GM23338 (cell line): Measurements from ENCODE around the gene NIM1K. TPM values are rescaled to one million over a fixed set of nuclear protein-coding genes. Genes with fewer than 3 reads are reported as not detected.

ENCODE experiments used
- ATAC-seq: fragments of 200-7000 bp; cut with Tn5 transposase; 3 replicates; pipeline ENCODE4 v1.9.1; 2020
- DNase-seq: peaks from one replicate; pipeline ENCODE4 v3.0.0-alpha.2; 2015; ENCODE audit warnings: low spot score
- H2AFZ ChIP-seq: fragments of 200-600 bp; sonication (generic); 2 replicates; pipeline ENCODE4 v1.8.0; 2016; ENCODE audit warnings: antibody characterized with exemption, mild to moderate bottlenecking, moderate library complexity
- H3F3A ChIP-seq: fragments of 200-600 bp; sonication (generic); replicated peaks from 2 replicates; pipeline ENCODE4 v1.8.0; 2017; ENCODE audit warnings: antibody characterized with exemption, mixed run types, low read depth
- H3K27ac ChIP-seq: fragments of 200-600 bp; sonication (generic); 2 replicates; pipeline ENCODE4 v1.6.1; 2016; ENCODE audit warnings: low read depth
- H3K27me3 ChIP-seq: fragments of 200-600 bp; sonication (generic); 2 replicates; pipeline ENCODE4 v1.8.0; 2016; ENCODE audit warnings: mild to moderate bottlenecking, mixed run types, moderate library complexity; ENCODE audit not compliant: insufficient read depth
- H3K36me3 ChIP-seq: fragments of 200-600 bp; sonication (generic); 2 replicates; pipeline ENCODE4 v1.8.0; 2016; ENCODE audit warnings: mild to moderate bottlenecking; ENCODE audit not compliant: insufficient read depth
- H3K4me1 ChIP-seq: fragments of 200-600 bp; sonication (generic); 2 replicates; pipeline ENCODE4 v1.8.0; 2016; ENCODE audit warnings: mild to moderate bottlenecking, moderate library complexity; ENCODE audit not compliant: insufficient read depth
- H3K4me2 ChIP-seq: fragments of 200-600 bp; sonication (generic); 2 replicates; pipeline ENCODE4 v1.7.1; 2017; ENCODE audit warnings: mixed run types
- H3K4me3 ChIP-seq: fragments of 200-600 bp; sonication (generic); 2 replicates; pipeline ENCODE4 v1.6.1; 2016; ENCODE audit warnings: mixed run types
- H3K79me2 ChIP-seq: fragments of 200-600 bp; sonication (generic); replicated peaks from 2 replicates; pipeline ENCODE4 v1.8.0; 2017; ENCODE audit warnings: mild to moderate bottlenecking; ENCODE audit not compliant: insufficient read depth
- H3K9me2 ChIP-seq: fragments of 200-600 bp; sonication (generic); 2 replicates; pipeline ENCODE4 v1.8.0; 2017; ENCODE audit not compliant: insufficient read depth
- H4K20me1 ChIP-seq: fragments of 200-600 bp; sonication (generic); replicated peaks from 2 replicates; pipeline ENCODE4 v1.8.0; 2017; ENCODE audit warnings: mild to moderate bottlenecking; ENCODE audit not compliant: insufficient read depth
- H3K27ac Mint-ChIP-seq: 2 replicates; pipeline ENCODE4 v1.8.0; 2020; ENCODE audit warnings: inconsistent platforms, mild to moderate bottlenecking, moderate library complexity, mixed read lengths
- H3K27me3 Mint-ChIP-seq: 3 replicates; pipeline ENCODE4 v1.8.0; 2022; ENCODE audit warnings: low read depth, mild to moderate bottlenecking, moderate library complexity, mixed read lengths, inconsistent platforms; ENCODE audit not compliant: insufficient read depth, poor library complexity
- H3K36me3 Mint-ChIP-seq: 3 replicates; pipeline ENCODE4 v1.8.0; 2021; ENCODE audit warnings: low read depth, mild to moderate bottlenecking, inconsistent platforms, moderate library complexity, mixed read lengths
- H3K4me1 Mint-ChIP-seq: 3 replicates; pipeline ENCODE4 v1.8.0; 2020; ENCODE audit warnings: mild to moderate bottlenecking, inconsistent platforms, mixed read lengths
- H3K4me3 Mint-ChIP-seq: 3 replicates; pipeline ENCODE4 v1.8.0; 2021; ENCODE audit warnings: moderate library complexity, mild to moderate bottlenecking, inconsistent platforms, mixed read lengths
- H3K9me3 Mint-ChIP-seq: 3 replicates; pipeline ENCODE4 v1.8.0; 2020; ENCODE audit warnings: moderate library complexity, mild to moderate bottlenecking, inconsistent platforms, mixed read lengths
- CREB1 ChIP-seq: fragments of 250-450 bp; sonication (Bioruptor Pico); IDR thresholded peaks from 2 replicates; pipeline ENCODE4 v1.5.0; 2020; ENCODE audit warnings: low read depth, mild to moderate bottlenecking, moderate library complexity
- CTCF ChIP-seq, 2 experiments: fragments of 200-600 bp in 1 of 2; sonication (generic) in 1 of 2; conservative IDR thresholded peaks; 2 replicates each; pipeline versions ENCODE4 v1.5.1 to v1.6.1; 2016 to 2017; ENCODE audit warnings: antibody characterized with exemption in 2 of 2, low read depth in 2 of 2, mild to moderate bottlenecking in 2 of 2, moderate library complexity in 1 of 2
- ETS1 ChIP-seq: IDR thresholded peaks from 2 replicates; pipeline ENCODE4 v1.6.1; 2016; ENCODE audit warnings: antibody characterized with exemption
- EZH2 ChIP-seq: fragments of 200-600 bp; sonication (generic); IDR thresholded peaks from one replicate; pipeline ENCODE4 v1.8.0; 2017; ENCODE audit warnings: antibody characterized with exemption, mild to moderate bottlenecking, low read depth; ENCODE audit not compliant: unreplicated experiment
- EZH2phosphoT487 ChIP-seq: fragments of 200-600 bp; sonication (generic); IDR thresholded peaks from one replicate; pipeline ENCODE4 v1.8.1; 2018; ENCODE audit warnings: antibody characterized with exemption; ENCODE audit not compliant: unreplicated experiment
- JUNB ChIP-seq: IDR thresholded peaks from one replicate; pipeline ENCODE4 v1.6.1; 2016; ENCODE audit warnings: antibody characterized with exemption; ENCODE audit not compliant: unreplicated experiment
- NANOG ChIP-seq: IDR thresholded peaks from 2 replicates; pipeline ENCODE4 v1.6.1; 2016; ENCODE audit warnings: antibody characterized with exemption, borderline replicate concordance
- POLR2AphosphoS5 ChIP-seq: IDR thresholded peaks from 2 replicates; pipeline ENCODE4 v1.6.1; 2016; ENCODE audit warnings: antibody characterized with exemption, low read depth
- REST ChIP-seq: IDR thresholded peaks from one replicate; pipeline ENCODE4 v1.6.1; 2018; ENCODE audit warnings: antibody characterized with exemption; ENCODE audit not compliant: unreplicated experiment
- STAT1 ChIP-seq: IDR thresholded peaks from one replicate; pipeline ENCODE4 v1.6.1; 2016; ENCODE audit warnings: antibody characterized with exemption; ENCODE audit not compliant: unreplicated experiment
- ZNF114 ChIP-seq: fragments of 250-450 bp; sonication (Bioruptor Pico); IDR thresholded peaks from 2 replicates; pipeline ENCODE4 v1.5.0; 2020; ENCODE audit warnings: mild to moderate bottlenecking, moderate library complexity
- ZNF331 ChIP-seq: fragments of 250-450 bp; sonication (Bioruptor Pico); IDR thresholded peaks from 2 replicates; pipeline ENCODE4 v1.5.0; 2020; ENCODE audit warnings: low read depth, mild to moderate bottlenecking, moderate library complexity
- ZNF462 ChIP-seq: fragments of 250-450 bp; sonication (Bioruptor Pico); IDR thresholded peaks from 2 replicates; pipeline ENCODE4 v1.5.0; 2020; ENCODE audit warnings: mild to moderate bottlenecking, moderate library complexity
- polyA plus RNA-seq: library from polyadenylated mRNA; unstranded; fragments of >200 nt; fragmentation: Nextera tagmentation; extraction: Ambion mirVana; gene quantifications from 2 replicates; pipeline ENCODE4 v1.2.1, GENCODE V29; 2016
- total RNA-seq: library from RNA; depleted of rRNA; stranded (reverse); fragments of >200 nt; shearing (Covaris generic); gene quantifications from 2 replicates; pipeline ENCODE4 v1.2.3, GENCODE V29; 2014

Gene NIM1K
- total and polyA plus RNA-seq, 2 experiments from 2014 or later: not detected

- no peaks in the 10 kb centered on the region for H3K27me3 ChIP-seq
- H3K79me2 ChIP-seq: no peaks in the 10 kb centered on the region
- no peak overlapping the region for H3K27ac ChIP-seq
- H3K4me3 Mint-ChIP-seq: no peak overlapping the region
- no peak overlapping the region for H3K27ac Mint-ChIP-seq
- TF ChIP-seq ZNF462 (CRISPR knock-in tag) (no peak), CREB1 (no peak), NANOG (no peak), EZH2 (no peak), POLR2AphosphoS5 (no peak), REST (no peak), ZNF331 (CRISPR knock-in tag) (no peak), ZNF114 (CRISPR knock-in tag) (no peak), STAT1 (no peak), ETS1 (no peak), CTCF (conservative IDR thresholded peaks at IDR 0.05; ENCODE audit: low read depth in 2 of 2) (no peak), EZH2phosphoT487 (no peak), JUNB (no peak)
- no peaks in the 10 kb centered on the region for H3K36me3 ChIP-seq
- no peaks in the 10 kb centered on the region for H3F3A ChIP-seq
- H3K27me3 Mint-ChIP-seq: peaks cover 3% of the 10 kb centered on the region
- no peaks in the 10 kb centered on the region for H3K4me1 ChIP-seq
- H4K20me1 ChIP-seq: no peaks in the 10 kb centered on the region
- no peaks in the 10 kb centered on the region; the same call in 2 of the 3 replicates for H3K9me3 Mint-ChIP-seq
- no peaks in the 10 kb centered on the region for H3K36me3 Mint-ChIP-seq
- H3K4me1 Mint-ChIP-seq: no peaks in the 10 kb centered on the region; the same call in 2 of the 3 replicates
- no peaks in the 10 kb centered on the region for H3K9me2 ChIP-seq
- H2AFZ ChIP-seq: no peak overlapping the region
- H3K4me2 ChIP-seq: no peak overlapping the region
- no peak overlapping the region for H3K4me3 ChIP-seq
- ATAC-seq (no peak), DNase-seq (no peak)
These were observed 27.1 kb downstream of the NIM1K start for GRCh38 chr5:43219120-43219519.
